Osteocyte (in vitro differentiated cells): ENCODE measurements around the gene PJA2. TPM values are rescaled to one million over a fixed set of nuclear protein-coding genes. Genes with fewer than 3 reads are reported as not detected.

Source experiments
- DNase-seq: peaks from one replicate; pipeline ENCODE4 v3.0.0; 2021; ENCODE audit warnings: mixed read lengths; ENCODE audit not compliant: unreplicated experiment; ENCODE audit errors: extremely low spot score
- H3K27ac Mint-ChIP-seq: one replicate; pipeline ENCODE4 v1.8.0; 2021; ENCODE audit warnings: mild to moderate bottlenecking, mixed read lengths; ENCODE audit not compliant: unreplicated experiment
- H3K27me3 Mint-ChIP-seq: one replicate; pipeline ENCODE4 v1.8.0; 2021; ENCODE audit warnings: mixed read lengths; ENCODE audit not compliant: unreplicated experiment
- H3K36me3 Mint-ChIP-seq: one replicate; pipeline ENCODE4 v1.8.0; 2021; ENCODE audit warnings: mixed read lengths; ENCODE audit not compliant: unreplicated experiment
- H3K4me1 Mint-ChIP-seq: one replicate; pipeline ENCODE4 v1.8.0; 2021; ENCODE audit warnings: mixed read lengths; ENCODE audit not compliant: unreplicated experiment
- H3K4me3 Mint-ChIP-seq: one replicate; pipeline ENCODE4 v1.8.0; 2021; ENCODE audit warnings: mild to moderate bottlenecking, moderate library complexity, mixed read lengths; ENCODE audit not compliant: unreplicated experiment
- H3K9me3 Mint-ChIP-seq: one replicate; pipeline ENCODE4 v1.8.0; 2021; ENCODE audit warnings: mixed read lengths; ENCODE audit not compliant: unreplicated experiment
- CTCF ChIP-seq: fragments of 200-600 bp; sonication (generic); IDR thresholded peaks from 2 replicates; pipeline ENCODE4 v1.5.0; 2021; ENCODE audit warnings: antibody characterized with exemption, mild to moderate bottlenecking, moderate library complexity
- total RNA-seq: library from RNA; stranded (reverse); gene quantifications from 2 replicates; pipeline ENCODE4 v1.2.1, GENCODE V29; 2021

The PJA2 gene
- total RNA-seq, 1 donor from 2014 or later = 102 TPM

DNA sequence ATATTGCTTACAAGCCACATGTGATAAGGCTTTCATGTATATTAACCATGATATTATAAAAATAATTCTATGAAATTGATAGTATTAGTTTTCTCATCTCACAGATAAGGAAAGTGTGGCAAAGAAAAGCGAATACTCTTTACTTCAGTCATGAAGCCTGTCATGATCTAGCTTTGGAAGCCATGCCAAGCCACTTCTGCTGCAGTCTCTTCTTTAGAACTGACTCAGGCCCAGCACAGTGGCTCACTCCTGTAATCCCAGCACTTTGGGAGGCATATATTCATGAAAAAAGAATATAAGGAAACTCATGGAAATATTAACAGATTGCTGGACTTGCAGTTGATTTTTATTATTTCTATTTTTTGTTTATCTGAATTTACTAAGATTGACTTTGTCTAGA lies 42.9 kb upstream of the PJA2 start:
- peaks cover 19% of the 10 kb centered on the region for H3K4me1 Mint-ChIP-seq
- no peaks in the 10 kb centered on the region for H3K9me3 Mint-ChIP-seq
- no peak for DNase-seq
- H3K4me3 Mint-ChIP-seq = no peak overlapping the region
- no peak overlapping the region for H3K27ac Mint-ChIP-seq
- no peaks in the 10 kb centered on the region for H3K36me3 Mint-ChIP-seq
- no peak for TF ChIP-seq CTCF
- no peaks in the 10 kb centered on the region for H3K27me3 Mint-ChIP-seq

DNA sequence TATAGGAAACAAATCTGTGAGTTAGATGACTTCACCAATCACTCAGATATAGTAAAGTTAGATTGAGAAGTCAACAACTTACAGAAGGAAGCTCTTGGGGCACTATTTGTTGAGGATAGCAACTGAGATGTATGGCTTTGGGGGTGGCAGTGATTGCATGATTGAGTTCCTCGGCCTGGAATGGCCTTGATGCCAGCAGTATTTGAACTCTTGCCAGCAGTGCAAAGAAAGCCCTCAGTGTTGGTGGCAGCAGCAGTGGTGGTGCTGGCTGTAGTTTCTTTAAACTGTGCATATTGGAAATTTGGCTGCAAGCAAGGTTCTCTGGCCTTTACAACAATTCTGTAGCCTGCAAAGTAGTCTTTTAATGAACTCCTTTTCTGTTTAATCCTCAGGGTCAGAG lies 41.4 kb upstream of the PJA2 start:
- Mint-ChIP-seq H3K9me3 (no peaks in the 10 kb centered on the region), H3K27ac (no peak overlapping the region), H3K4me3 (no peak overlapping the region), H3K4me1 (peaks cover 19% of the 10 kb centered on the region), H3K27me3 (no peaks in the 10 kb centered on the region), H3K36me3 (no peaks in the 10 kb centered on the region)
- no peak for DNase-seq
- no peak for TF ChIP-seq CTCF

DNA sequence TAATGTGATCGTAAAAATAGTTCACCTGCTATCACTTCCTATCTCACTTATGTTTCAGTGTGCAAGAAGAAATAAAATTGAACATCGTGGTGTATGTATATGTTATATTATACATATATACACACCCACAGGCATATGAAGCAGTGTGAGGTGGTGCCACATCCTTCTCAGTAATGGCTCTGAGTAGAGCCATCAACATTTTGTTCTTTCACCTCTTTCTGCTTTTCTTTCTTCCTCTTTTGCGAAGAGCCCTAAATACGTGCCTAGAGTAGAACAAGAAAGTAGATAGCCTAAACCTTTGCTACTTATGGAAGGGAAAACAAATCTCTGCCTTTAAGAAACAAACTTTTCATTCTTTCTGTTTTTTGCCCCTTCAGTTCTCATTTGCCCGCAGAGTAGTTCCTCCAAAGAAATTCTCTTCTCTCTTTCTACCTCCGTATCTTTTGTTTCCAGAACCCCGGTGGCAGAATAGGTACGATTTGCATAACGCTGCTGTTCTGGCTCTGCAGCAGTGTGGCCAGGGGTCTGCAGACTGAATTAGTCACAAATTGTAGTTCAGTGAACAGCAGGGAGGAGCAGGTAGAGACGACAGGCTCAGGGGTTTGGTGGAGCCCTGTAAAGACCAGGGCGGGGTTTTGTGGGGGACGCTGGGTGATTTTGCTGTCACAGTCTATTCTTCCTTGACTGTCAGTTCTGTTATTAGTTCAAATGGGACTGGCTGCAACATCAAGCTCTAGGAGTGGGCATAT lies 40.5 kb upstream of the PJA2 start:
- Mint-ChIP-seq H3K9me3 (no peaks in the 10 kb centered on the region), H3K27me3 (no peaks in the 10 kb centered on the region), H3K27ac (no peak overlapping the region), H3K36me3 (no peaks in the 10 kb centered on the region), H3K4me3 (no peak overlapping the region), H3K4me1 (peaks cover 11% of the 10 kb centered on the region)
- DNase-seq = no peak
- TF ChIP-seq CTCF = no peak

DNA sequence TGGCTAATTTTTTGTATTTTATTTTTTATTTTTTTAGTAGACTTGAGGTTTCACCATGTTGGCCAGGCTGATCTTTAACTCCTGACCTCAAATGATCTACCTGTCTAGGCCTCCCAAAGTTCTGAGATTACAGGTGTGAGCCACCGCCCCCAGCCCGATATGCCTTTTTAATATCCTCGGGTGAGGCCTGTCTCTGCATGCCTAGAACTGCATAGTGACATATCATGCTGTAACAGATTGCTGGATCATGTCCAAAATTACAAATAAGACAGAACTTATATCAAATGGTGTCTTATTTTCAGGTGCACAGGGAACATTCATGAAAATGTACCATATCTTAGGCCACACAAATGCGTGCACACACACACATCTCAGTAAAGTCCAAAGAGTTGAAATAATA lies 39.1 kb upstream of the PJA2 start:
- Mint-ChIP-seq H3K9me3 (no peaks in the 10 kb centered on the region), H3K27ac (no peak overlapping the region), H3K36me3 (no peaks in the 10 kb centered on the region)

DNA sequence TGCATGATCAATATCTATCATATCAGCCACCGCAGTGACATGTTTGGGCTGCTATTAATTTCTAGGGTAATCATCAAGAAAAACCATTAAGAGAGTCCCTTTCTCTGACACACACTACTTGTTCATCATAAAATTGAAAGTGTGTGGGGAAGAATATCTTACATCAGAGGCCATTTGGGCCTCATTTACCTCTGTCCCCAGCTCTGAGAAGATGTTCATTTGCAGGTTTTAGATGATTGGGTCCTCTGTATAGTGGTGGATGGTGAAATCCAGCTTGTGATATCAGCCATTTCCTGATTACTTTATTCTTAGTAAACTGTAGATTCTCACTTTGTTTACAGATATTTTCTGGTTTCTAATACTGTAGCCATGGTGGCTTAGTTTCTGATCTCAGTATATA lies 29.8 kb upstream of the PJA2 start:
- no peaks in the 10 kb centered on the region for H3K36me3 Mint-ChIP-seq
- no peaks in the 10 kb centered on the region for H3K27me3 Mint-ChIP-seq
- H3K27ac Mint-ChIP-seq = no peak overlapping the region
- DNase-seq = no peak
- no peaks in the 10 kb centered on the region for H3K9me3 Mint-ChIP-seq
- TF ChIP-seq CTCF = no peak
- H3K4me1 Mint-ChIP-seq = no peaks in the 10 kb centered on the region
- H3K4me3 Mint-ChIP-seq = no peak overlapping the region

More for the DNA sequence above, 39.1 kb upstream of the PJA2 start:
- TF ChIP-seq CTCF = no peak
- no peak for DNase-seq
- Mint-ChIP-seq H3K4me3 (no peak overlapping the region), H3K4me1 (no peaks in the 10 kb centered on the region), H3K27me3 (no peaks in the 10 kb centered on the region)
